Esophagus muscularis mucosa (tissue), 4 donors: ENCODE measurements around the gene KNTC1. TPM values are rescaled to one million over a fixed set of nuclear protein-coding genes. Genes with fewer than 3 reads are reported as not detected.
"Not testable (repeated sequence)": the region's sequence is repeated elsewhere in the genome, so short reads cannot be mapped to it uniquely, and the experiment has no call there.

Experiments
- DNase-seq: peaks from one replicate; pipeline ENCODE4 v3.0.0-alpha.2; 2017; ENCODE audit errors: extremely low spot score
- H3K27ac ChIP-seq, 4 donors: fragments of 200-600 bp; sonication (generic); replicated peaks in 1 of 4; 1 replicate in 3 of 4; 2 replicates in 1 of 4; pipeline ENCODE4 v1.5.1; 2016 to 2019; ENCODE audit warnings: mild to moderate bottlenecking in 1 of 4
- H3K27me3 ChIP-seq, 4 donors: fragments of 200-600 bp; sonication (generic); one replicate each; pipeline versions ENCODE4 v1.5.1 to v1.6.0; 2016 to 2019
- H3K36me3 ChIP-seq, 4 donors: fragments of 200-600 bp; sonication (generic); one replicate each; pipeline ENCODE4 v1.5.1; 2016 to 2019
- H3K4me1 ChIP-seq, 4 donors: fragments of 200-600 bp; sonication (generic); one replicate each; pipeline ENCODE4 v1.5.1; 2016 to 2019
- H3K4me3 ChIP-seq, 4 donors: fragments of 200-600 bp; sonication (generic); 1 replicate in 2 of 4; 2 replicates in 2 of 4; pipeline ENCODE4 v1.5.1; 2016 to 2019; ENCODE audit warnings: mild to moderate bottlenecking in 4 of 4, moderate library complexity in 1 of 4
- H3K9me3 ChIP-seq, 4 donors: fragments of 200-600 bp; sonication (generic); 1 replicate in 3 of 4; 2 replicates in 1 of 4; pipeline ENCODE4 v1.5.1; 2016 to 2019
- CTCF ChIP-seq, 3 experiments: fragments of 200-600 bp in 2 of 3; fragments of 450-650 bp in 1 of 3; sonication (generic) in 2 of 3; IDR thresholded peaks; one replicate each; pipeline ENCODE4 v1.5.1; 2017 to 2019; ENCODE audit warnings: antibody characterized with exemption in 3 of 3, mild to moderate bottlenecking in 2 of 3, moderate library complexity in 1 of 3
- EP300 ChIP-seq: sonication (generic); formaldehyde crosslinking; IDR thresholded peaks from one replicate; pipeline ENCODE4 v1.6.1; 2017; ENCODE audit warnings: antibody characterized with exemption
- POLR2A ChIP-seq: fragments of 450-650 bp; IDR thresholded peaks from one replicate; pipeline ENCODE4 v1.6.1; 2017; ENCODE audit warnings: antibody characterized with exemption, moderate library complexity, mild to moderate bottlenecking, low read depth
- POLR2AphosphoS5 ChIP-seq, 2 donors: sonication (generic); formaldehyde crosslinking; IDR thresholded peaks; one replicate each; pipeline ENCODE4 v1.6.1; 2017; ENCODE audit warnings: antibody characterized with exemption in 2 of 2
- WGBS: methylation state at CpG from one replicate; pipeline ENCODE4 v1.1.5; 2018; 5-methylcytosine and 5-hydroxymethylcytosine counted together
- intact Hi-C: fragments of 100-400 bp; cut with DNase I; formaldehyde crosslinking; loops from one replicate; pipeline ENCODE4 v1.15.1; 2023
- total RNA-seq, 4 donors: library from RNA; depleted of rRNA; stranded (reverse); fragments of >200 nt; gene quantifications; one replicate each; pipeline versions ENCODE4 v1.1.0 to v1.2.1, GENCODE V29; 2016

Gene KNTC1
- total RNA-seq, 4 donors from 2014 or later: 4.3 to 11.2 (median 6.3) TPM

- intact Hi-C loops: no loop called here
- TF ChIP-seq POLR2A (no peak), EP300 (no peak), CTCF (IDR thresholded peaks at IDR 0.05) (no peak), POLR2AphosphoS5 (IDR thresholded peaks at IDR 0.05) (no peak)
- no peak overlapping the region for H3K4me3 ChIP-seq
- H3K9me3 ChIP-seq: no peaks in the 10 kb centered on the region
- 78% methylated on average over 5 of the region's 5 CpGs for WGBS
- H3K36me3 ChIP-seq: peaks cover 81 to 87% (median 85%) of the 10 kb centered on the region in 4 donors
- no peak overlapping the region for H3K27ac ChIP-seq
- peaks cover 0 to 2% (median under 1%) of the 10 kb centered on the region in 4 donors for H3K4me1 ChIP-seq
- DNase-seq: no peak
- no peaks in the 10 kb centered on the region for H3K27me3 ChIP-seq
Observed at GRCh38 chr12:122506393-122506938, 20.6 kb upstream of the KNTC1 start.

GRCh38 chr12:122508163-122508562 is 18.9 kb upstream of the KNTC1 start:
- intact Hi-C loops: no loop called here
- Histone ChIP-seq H3K27ac (no peak overlapping the region), H3K27me3 (no peaks in the 10 kb centered on the region), H3K36me3 (peaks cover 97 to 100% (median 99%) of the 10 kb centered on the region in 4 donors), H3K4me1 (no peaks in the 10 kb centered on the region), H3K9me3 (no peaks in the 10 kb centered on the region), H3K4me3 (no peak overlapping the region)
- WGBS: 93% methylated on average over 5 of the region's 5 CpGs
- TF ChIP-seq EP300 (no peak), POLR2AphosphoS5 (IDR thresholded peaks at IDR 0.05) (no peak), CTCF (IDR thresholded peaks at IDR 0.05) (no peak), POLR2A (no peak)
- DNase-seq: no peak

GRCh38 chr12:122513028-122513427 is 14.0 kb upstream of the KNTC1 start:
- intact Hi-C loops, H3K27ac ChIP-seq, H3K4me1 ChIP-seq, H3K9me3 ChIP-seq, H3K27me3 ChIP-seq, H3K4me3 ChIP-seq, DNase-seq: not testable (repeated sequence)
- peaks cover 97 to 100% (median 99%) of the 10 kb centered on the region in 4 donors for H3K36me3 ChIP-seq
- WGBS: 94% methylated on average over 3 of the region's 3 CpGs

GRCh38 chr12:122513660-122514059 is 13.4 kb upstream of the KNTC1 start:
- Histone ChIP-seq H3K4me3 (no peak overlapping the region), H3K4me1 (peaks cover 0 to 6% (median 1%) of the 10 kb centered on the region in 4 donors), H3K27ac (no peak overlapping the region), H3K9me3 (no peaks in the 10 kb centered on the region), H3K27me3 (no peaks in the 10 kb centered on the region), H3K36me3 (peaks cover 97 to 100% (median 99%) of the 10 kb centered on the region in 4 donors)
- no peak for DNase-seq
- TF ChIP-seq POLR2A: no peak
- TF ChIP-seq EP300: no peak
- TF ChIP-seq CTCF (IDR thresholded peaks at IDR 0.05): no peak
- TF ChIP-seq POLR2AphosphoS5 (IDR thresholded peaks at IDR 0.05): no peak
- whole genome bisulfite sequencing: 91% methylated on average over 4 of the region's 4 CpGs
- intact Hi-C loops: no loop called here

- TF ChIP-seq POLR2AphosphoS5 (IDR thresholded peaks at IDR 0.05) (no peak), CTCF (IDR thresholded peaks at IDR 0.05) (no peak), EP300 (no peak), POLR2A (no peak)
- no peaks in the 10 kb centered on the region for H3K27me3 ChIP-seq
- WGBS: 99% methylated on average over 2 of the region's 2 CpGs
- no peak for DNase-seq
- intact Hi-C loops: no loop called here
- no peak overlapping the region for H3K4me3 ChIP-seq
- no peak overlapping the region for H3K27ac ChIP-seq
- no peaks in the 10 kb centered on the region for H3K9me3 ChIP-seq
- H3K4me1 ChIP-seq: peaks cover 0 to 11% (median 4%) of the 10 kb centered on the region in 4 donors
- peaks cover 97 to 100% (median 99%) of the 10 kb centered on the region in 4 donors for H3K36me3 ChIP-seq
Observed at GRCh38 chr12:122515275-122515674, 11.8 kb upstream of the KNTC1 start.
